ENCODE data around the gene PLA2G4D. TPM values are rescaled to one million over a fixed set of nuclear protein-coding genes. Genes with fewer than 3 reads are reported as not detected.

PLA2G4D gene
- total and polyA plus RNA-seq, 2 experiments from 2014 or later, result 0.07 to 0.15 TPM

DNA sequence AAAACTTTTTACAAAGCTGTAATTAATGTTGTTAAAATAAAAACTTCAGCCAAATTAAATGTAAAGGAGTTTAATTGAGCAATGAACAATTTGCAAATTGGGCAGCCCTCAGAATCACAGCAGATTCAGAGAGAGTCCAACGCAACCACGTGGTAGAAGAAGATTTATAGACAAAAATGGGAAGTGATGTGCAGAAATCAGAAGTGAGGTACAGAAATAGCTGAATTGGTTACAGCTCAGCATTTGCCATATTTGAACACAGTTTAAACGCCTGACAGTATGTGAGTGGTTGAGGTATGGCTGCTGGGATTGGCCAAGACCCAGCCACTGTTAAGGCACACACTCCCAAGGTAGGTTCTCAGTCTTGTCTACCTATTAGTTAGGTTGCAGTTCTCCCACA is 14.4 kb upstream of the PLA2G4D start (continued):
- no peak for TF ChIP-seq ZNF462 (CRISPR knock-in tag; IDR thresholded peaks at IDR 0.05)
- TF ChIP-seq EZH2 (IDR thresholded peaks at IDR 0.05; ENCODE audit: low read depth, unreplicated experiment), result no peak

- no peak overlapping the region for H3K27ac ChIP-seq (ENCODE audit: low read depth)
- no peak overlapping the region for H2AFZ ChIP-seq
- no peaks in the 10 kb centered on the region for H3K9me2 ChIP-seq (ENCODE audit: insufficient read depth)
- DNase-seq (ENCODE audit: low spot score) (no peak), ATAC-seq (no peak)
- no peaks in the 10 kb centered on the region for H3F3A ChIP-seq (replicated peaks; ENCODE audit: low read depth)
- no peaks in the 10 kb centered on the region for H3K27me3 ChIP-seq (ENCODE audit: insufficient read depth)
- H4K20me1 ChIP-seq (replicated peaks; ENCODE audit: insufficient read depth), result no peaks in the 10 kb centered on the region
- no peaks in the 10 kb centered on the region for H3K36me3 ChIP-seq (ENCODE audit: insufficient read depth)
- no peak overlapping the region for H3K27ac Mint-ChIP-seq
- no peak overlapping the region for H3K4me3 ChIP-seq
- H3K9me3 Mint-ChIP-seq, result no peaks in the 10 kb centered on the region
- no peak overlapping the region for H3K4me2 ChIP-seq
- H3K36me3 Mint-ChIP-seq (ENCODE audit: low read depth), result no peaks in the 10 kb centered on the region
- no peak overlapping the region for H3K4me3 Mint-ChIP-seq
- H3K27me3 Mint-ChIP-seq (ENCODE audit: insufficient read depth, low read depth, poor library complexity), result peaks cover 4% of the 10 kb centered on the region
- H3K79me2 ChIP-seq (replicated peaks; ENCODE audit: insufficient read depth), result no peaks in the 10 kb centered on the region
- H3K4me1 ChIP-seq (ENCODE audit: insufficient read depth), result no peaks in the 10 kb centered on the region
- H3K4me1 Mint-ChIP-seq, result peaks cover 4% of the 10 kb centered on the region
- TF ChIP-seq STAT1 (IDR thresholded peaks at IDR 0.05; ENCODE audit: unreplicated experiment), result no peak
- no peak for TF ChIP-seq ZNF331 (CRISPR knock-in tag; IDR thresholded peaks at IDR 0.05; ENCODE audit: low read depth)
- TF ChIP-seq, protein P1, sequence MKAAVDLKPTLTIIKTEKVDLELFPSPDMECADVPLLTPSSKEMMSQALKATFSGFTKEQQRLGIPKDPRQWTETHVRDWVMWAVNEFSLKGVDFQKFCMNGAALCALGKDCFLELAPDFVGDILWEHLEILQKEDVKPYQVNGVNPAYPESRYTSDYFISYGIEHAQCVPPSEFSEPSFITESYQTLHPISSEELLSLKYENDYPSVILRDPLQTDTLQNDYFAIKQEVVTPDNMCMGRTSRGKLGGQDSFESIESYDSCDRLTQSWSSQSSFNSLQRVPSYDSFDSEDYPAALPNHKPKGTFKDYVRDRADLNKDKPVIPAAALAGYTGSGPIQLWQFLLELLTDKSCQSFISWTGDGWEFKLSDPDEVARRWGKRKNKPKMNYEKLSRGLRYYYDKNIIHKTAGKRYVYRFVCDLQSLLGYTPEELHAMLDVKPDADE (IDR thresholded peaks at IDR 0.05), result no peak
- TF ChIP-seq, protein P2, sequence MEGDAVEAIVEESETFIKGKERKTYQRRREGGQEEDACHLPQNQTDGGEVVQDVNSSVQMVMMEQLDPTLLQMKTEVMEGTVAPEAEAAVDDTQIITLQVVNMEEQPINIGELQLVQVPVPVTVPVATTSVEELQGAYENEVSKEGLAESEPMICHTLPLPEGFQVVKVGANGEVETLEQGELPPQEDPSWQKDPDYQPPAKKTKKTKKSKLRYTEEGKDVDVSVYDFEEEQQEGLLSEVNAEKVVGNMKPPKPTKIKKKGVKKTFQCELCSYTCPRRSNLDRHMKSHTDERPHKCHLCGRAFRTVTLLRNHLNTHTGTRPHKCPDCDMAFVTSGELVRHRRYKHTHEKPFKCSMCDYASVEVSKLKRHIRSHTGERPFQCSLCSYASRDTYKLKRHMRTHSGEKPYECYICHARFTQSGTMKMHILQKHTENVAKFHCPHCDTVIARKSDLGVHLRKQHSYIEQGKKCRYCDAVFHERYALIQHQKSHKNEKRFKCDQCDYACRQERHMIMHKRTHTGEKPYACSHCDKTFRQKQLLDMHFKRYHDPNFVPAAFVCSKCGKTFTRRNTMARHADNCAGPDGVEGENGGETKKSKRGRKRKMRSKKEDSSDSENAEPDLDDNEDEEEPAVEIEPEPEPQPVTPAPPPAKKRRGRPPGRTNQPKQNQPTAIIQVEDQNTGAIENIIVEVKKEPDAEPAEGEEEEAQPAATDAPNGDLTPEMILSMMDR (conservative IDR thresholded peaks at IDR 0.05; ENCODE audit: low read depth in 2 of 2), result no peak
- TF ChIP-seq EZH2 (IDR thresholded peaks at IDR 0.05; ENCODE audit: low read depth, unreplicated experiment), result no peak
- TF ChIP-seq POLR2AphosphoS5 (IDR thresholded peaks at IDR 0.05; ENCODE audit: low read depth), result no peak
- TF ChIP-seq EZH2phosphoT487 (IDR thresholded peaks at IDR 0.05; ENCODE audit: unreplicated experiment), result no peak
- TF ChIP-seq CREB1 (CRISPR knock-in tag; IDR thresholded peaks at IDR 0.05; ENCODE audit: low read depth), result no peak
- no peak for TF ChIP-seq ZNF114 (CRISPR knock-in tag; IDR thresholded peaks at IDR 0.05)
- no peak for TF ChIP-seq REST (IDR thresholded peaks at IDR 0.05; ENCODE audit: unreplicated experiment)
These were observed 13.8 kb upstream of the PLA2G4D start for GRCh38 chr15:42108189-42108588.
